ENCODE results near the gene STRN4. TPM values are rescaled to one million over a fixed set of nuclear protein-coding genes. Genes with fewer than 3 reads are reported as not detected.

The STRN4 gene
- total and polyA plus RNA-seq, 2 donors (not counting 1 experiment from before 2014, with no cell fraction given) = 111 to 112 TPM

GRCh38 chr19:46744005-46744691, 2.1 kb downstream of the STRN4 start:
- ChIA-PET CTCF (interaction anchor here (0.6 to 2.1 kb wide), 10 partner anchors 9 to 881 kb away, joined by 3 to 13 read pairs (median 3); no protein-coding TSS in a partner anchor), POLR2A (interaction anchor here (0.7 kb wide), 1 partner anchor 103 kb away, joined by 3 read pairs; no protein-coding TSS in a partner anchor)
- Mint-ChIP-seq H3K27ac (peak overlapping the region; percentile 80), H3K4me3 (peak overlapping the region; percentile 93), H3K27me3 (no peaks in the 10 kb centered on the region), H3K9me3 (ENCODE audit: insufficient read depth) (no peaks in the 10 kb centered on the region), H3K4me1 (peaks cover 56% of the 10 kb centered on the region)
- Histone ChIP-seq H3K4me2 (replicated peaks; ENCODE audit: low read depth, low read length, poor library complexity, severe bottlenecking) (no peak overlapping the region), H2AFZ (ENCODE audit: insufficient read depth, low read depth, low read length, poor library complexity, severe bottlenecking) (no peak overlapping the region), H3K36me3 (replicated peaks in 1 of 2; ENCODE audit: control extremely low read depth in 1 of 2, control insufficient read depth in 1 of 2, extremely low read depth in 1 of 2, insufficient read depth in 2 of 2, low read length in 1 of 2) (peaks cover 0 to 18% of the 10 kb centered on the region in 2 experiments), H3K4me3 (ENCODE audit: control extremely low read depth in 1 of 5, extremely low read depth in 1 of 5, insufficient read depth in 1 of 5, low read depth in 2 of 5, low read length in 4 of 5) (no peak overlapping the region), H3K27me3 (replicated peaks in 1 of 4; ENCODE audit: control extremely low read depth in 1 of 4, control insufficient read depth in 3 of 4, insufficient read depth in 4 of 4, low read length in 3 of 4) (no peaks in the 10 kb centered on the region), H3K9ac (ENCODE audit: low read length) (no peak overlapping the region), H3K9me3 (ENCODE audit: control extremely low read depth in 1 of 3, control insufficient read depth in 2 of 3, insufficient read depth in 1 of 3, low read length in 2 of 3) (no peaks in the 10 kb centered on the region), H3K79me2 (ENCODE audit: control insufficient read depth, insufficient read depth, low read length) (peaks cover 78% of the 10 kb centered on the region), H4K20me1 (ENCODE audit: control insufficient read depth, insufficient read depth, low read length, poor library complexity, severe bottlenecking) (peaks cover 73% of the 10 kb centered on the region), H3K27ac (ENCODE audit: low read length in 2 of 2) (no peak overlapping the region), H3K4me1 (ENCODE audit: control insufficient read depth in 2 of 2, insufficient read depth in 2 of 2, low read length in 2 of 2) (peaks cover 15 to 43% of the 10 kb centered on the region in 2 donors)
- DNase-seq (no peak), ATAC-seq (ENCODE audit: low read depth) (no peak)
- WGBS (ENCODE audit: insufficient coverage) = 90% methylated on average over 2 of the region's 12 CpGs
- TF ChIP-seq CTCF (IDR thresholded peaks at IDR 0.05) = no peak
- no peak for TF ChIP-seq EZH2 (IDR thresholded peaks at IDR 0.05; ENCODE audit: borderline replicate concordance, insufficient read depth, low read depth, low read length, poor library complexity, severe bottlenecking)
- intact Hi-C loops (cut with micrococcal nuclease) = no loop called here

DNA sequence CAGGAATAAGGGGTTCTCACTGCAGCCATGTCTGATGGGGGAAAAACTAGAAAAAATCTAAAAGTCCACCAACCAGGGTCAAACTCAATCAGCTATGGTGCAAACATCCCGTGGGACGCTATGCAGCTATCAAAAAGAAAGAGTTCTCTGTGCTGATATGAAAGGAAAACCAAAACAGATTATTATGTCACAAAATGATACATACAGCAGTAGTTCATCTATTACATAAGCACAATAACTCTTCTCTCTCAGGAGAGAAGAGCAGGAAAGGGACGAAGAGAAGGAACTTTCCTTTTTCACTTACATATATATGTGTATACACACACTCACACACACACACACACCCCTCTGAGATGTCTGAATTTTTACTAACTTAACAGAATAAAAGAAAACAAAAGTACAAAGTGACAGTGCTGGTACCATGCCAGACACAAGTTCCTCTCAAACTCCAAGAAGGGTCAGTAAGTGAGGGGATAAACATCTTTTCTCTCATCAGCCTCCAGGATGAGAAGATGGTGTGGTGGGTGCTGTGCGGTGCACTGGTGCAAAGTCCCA, 3.2 kb downstream of the STRN4 start:
- ATAC-seq (ENCODE audit: low read depth) (no peak), DNase-seq (no peak)
- Mint-ChIP-seq H3K4me3 (peak overlapping the region; percentile 45), H3K27me3 (no peaks in the 10 kb centered on the region), H3K27ac (peak overlapping the region; percentile 15), H3K9me3 (ENCODE audit: insufficient read depth) (no peaks in the 10 kb centered on the region), H3K4me1 (peaks cover 52% of the 10 kb centered on the region)
- peaks cover 89% of the 10 kb centered on the region for H3K79me2 ChIP-seq (ENCODE audit: control insufficient read depth, insufficient read depth, low read length)
- ChIA-PET POLR2A (no interaction called here), CTCF (interaction anchor here (1.8 to 2.1 kb wide), 2 partner anchors 13 to 39 kb away, joined by 9 to 13 read pairs; no protein-coding TSS in a partner anchor)
- H4K20me1 ChIP-seq (ENCODE audit: control insufficient read depth, insufficient read depth, low read length, poor library complexity, severe bottlenecking) = peaks cover 84% of the 10 kb centered on the region
- no peak overlapping the region for H3K27ac ChIP-seq (ENCODE audit: low read length in 2 of 2)
- no peak overlapping the region for H3K4me2 ChIP-seq (replicated peaks; ENCODE audit: low read depth, low read length, poor library complexity, severe bottlenecking)
- H3K36me3 ChIP-seq (replicated peaks in 1 of 2; ENCODE audit: control extremely low read depth in 1 of 2, control insufficient read depth in 1 of 2, extremely low read depth in 1 of 2, insufficient read depth in 2 of 2, low read length in 1 of 2) = peaks cover 3 to 26% of the 10 kb centered on the region in 2 experiments
- no peak overlapping the region for H2AFZ ChIP-seq (ENCODE audit: insufficient read depth, low read depth, low read length, poor library complexity, severe bottlenecking)
- no peak overlapping the region for H3K9ac ChIP-seq (ENCODE audit: low read length)
- WGBS (ENCODE audit: insufficient coverage) = 100% methylated on average over 1 of the region's 4 CpGs
- TF ChIP-seq EZH2 (IDR thresholded peaks at IDR 0.05; ENCODE audit: borderline replicate concordance, insufficient read depth, low read depth, low read length, poor library complexity, severe bottlenecking) (no peak), CTCF (IDR thresholded peaks at IDR 0.05) (no peak)
- no peaks in the 10 kb centered on the region for H3K9me3 ChIP-seq (ENCODE audit: control extremely low read depth in 1 of 3, control insufficient read depth in 2 of 3, insufficient read depth in 1 of 3, low read length in 2 of 3)
- intact Hi-C loops (cut with micrococcal nuclease) = no loop called here
- H3K4me3 ChIP-seq (ENCODE audit: control extremely low read depth in 1 of 5, extremely low read depth in 1 of 5, insufficient read depth in 1 of 5, low read depth in 2 of 5, low read length in 4 of 5) = no peak overlapping the region
- no peaks in the 10 kb centered on the region for H3K27me3 ChIP-seq (replicated peaks in 1 of 4; ENCODE audit: control extremely low read depth in 1 of 4, control insufficient read depth in 3 of 4, insufficient read depth in 4 of 4, low read length in 3 of 4)
- peaks cover 15 to 40% of the 10 kb centered on the region in 2 donors for H3K4me1 ChIP-seq (ENCODE audit: control insufficient read depth in 2 of 2, insufficient read depth in 2 of 2, low read length in 2 of 2)
